ENCODE results near the gene UBE3D.
"Not testable (repeated sequence)": the region's sequence is repeated elsewhere in the genome, so short reads cannot be mapped to it uniquely, and the experiment has no call there.

DNA sequence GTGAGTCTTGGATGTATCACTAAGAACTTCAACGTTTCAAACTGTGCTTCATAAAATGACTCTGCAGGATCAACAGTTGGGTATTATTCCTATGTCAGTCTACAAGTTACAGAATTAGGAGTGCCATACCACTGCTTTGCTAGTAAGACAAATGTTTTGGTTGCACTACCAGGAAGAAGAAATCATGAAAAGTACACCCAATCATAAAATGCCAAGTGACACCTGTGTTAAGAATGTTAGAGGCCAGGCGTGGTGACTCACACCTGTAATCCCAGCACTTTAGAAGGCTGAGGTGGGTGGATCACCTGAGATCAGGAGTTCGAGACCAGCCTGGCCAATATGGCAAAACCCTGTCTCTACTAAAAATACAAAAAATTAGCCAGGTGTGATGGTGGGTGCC, 174.1 kb downstream of the UBE3D start:
- TF ChIP-seq, protein P1, sequence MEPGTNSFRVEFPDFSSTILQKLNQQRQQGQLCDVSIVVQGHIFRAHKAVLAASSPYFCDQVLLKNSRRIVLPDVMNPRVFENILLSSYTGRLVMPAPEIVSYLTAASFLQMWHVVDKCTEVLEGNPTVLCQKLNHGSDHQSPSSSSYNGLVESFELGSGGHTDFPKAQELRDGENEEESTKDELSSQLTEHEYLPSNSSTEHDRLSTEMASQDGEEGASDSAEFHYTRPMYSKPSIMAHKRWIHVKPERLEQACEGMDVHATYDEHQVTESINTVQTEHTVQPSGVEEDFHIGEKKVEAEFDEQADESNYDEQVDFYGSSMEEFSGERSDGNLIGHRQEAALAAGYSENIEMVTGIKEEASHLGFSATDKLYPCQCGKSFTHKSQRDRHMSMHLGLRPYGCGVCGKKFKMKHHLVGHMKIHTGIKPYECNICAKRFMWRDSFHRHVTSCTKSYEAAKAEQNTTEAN (CRISPR knock-in tag; IDR thresholded peaks at IDR 0.05): not testable (repeated sequence)
- TF ChIP-seq PRRX2 (CRISPR knock-in tag; IDR thresholded peaks at IDR 0.05); ZBTB21 (CRISPR knock-in tag; IDR thresholded peaks at IDR 0.05; ENCODE audit: borderline replicate concordance); FOXK1 (CRISPR knock-in tag; IDR thresholded peaks at IDR 0.05); ESRRA (CRISPR knock-in tag; IDR thresholded peaks at IDR 0.05; ENCODE audit: borderline replicate concordance): not testable (repeated sequence)
- TF ChIP-seq, protein P2, sequence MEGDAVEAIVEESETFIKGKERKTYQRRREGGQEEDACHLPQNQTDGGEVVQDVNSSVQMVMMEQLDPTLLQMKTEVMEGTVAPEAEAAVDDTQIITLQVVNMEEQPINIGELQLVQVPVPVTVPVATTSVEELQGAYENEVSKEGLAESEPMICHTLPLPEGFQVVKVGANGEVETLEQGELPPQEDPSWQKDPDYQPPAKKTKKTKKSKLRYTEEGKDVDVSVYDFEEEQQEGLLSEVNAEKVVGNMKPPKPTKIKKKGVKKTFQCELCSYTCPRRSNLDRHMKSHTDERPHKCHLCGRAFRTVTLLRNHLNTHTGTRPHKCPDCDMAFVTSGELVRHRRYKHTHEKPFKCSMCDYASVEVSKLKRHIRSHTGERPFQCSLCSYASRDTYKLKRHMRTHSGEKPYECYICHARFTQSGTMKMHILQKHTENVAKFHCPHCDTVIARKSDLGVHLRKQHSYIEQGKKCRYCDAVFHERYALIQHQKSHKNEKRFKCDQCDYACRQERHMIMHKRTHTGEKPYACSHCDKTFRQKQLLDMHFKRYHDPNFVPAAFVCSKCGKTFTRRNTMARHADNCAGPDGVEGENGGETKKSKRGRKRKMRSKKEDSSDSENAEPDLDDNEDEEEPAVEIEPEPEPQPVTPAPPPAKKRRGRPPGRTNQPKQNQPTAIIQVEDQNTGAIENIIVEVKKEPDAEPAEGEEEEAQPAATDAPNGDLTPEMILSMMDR (IDR thresholded peaks at IDR 0.05): not testable (repeated sequence)
- TF ChIP-seq, protein P3, sequence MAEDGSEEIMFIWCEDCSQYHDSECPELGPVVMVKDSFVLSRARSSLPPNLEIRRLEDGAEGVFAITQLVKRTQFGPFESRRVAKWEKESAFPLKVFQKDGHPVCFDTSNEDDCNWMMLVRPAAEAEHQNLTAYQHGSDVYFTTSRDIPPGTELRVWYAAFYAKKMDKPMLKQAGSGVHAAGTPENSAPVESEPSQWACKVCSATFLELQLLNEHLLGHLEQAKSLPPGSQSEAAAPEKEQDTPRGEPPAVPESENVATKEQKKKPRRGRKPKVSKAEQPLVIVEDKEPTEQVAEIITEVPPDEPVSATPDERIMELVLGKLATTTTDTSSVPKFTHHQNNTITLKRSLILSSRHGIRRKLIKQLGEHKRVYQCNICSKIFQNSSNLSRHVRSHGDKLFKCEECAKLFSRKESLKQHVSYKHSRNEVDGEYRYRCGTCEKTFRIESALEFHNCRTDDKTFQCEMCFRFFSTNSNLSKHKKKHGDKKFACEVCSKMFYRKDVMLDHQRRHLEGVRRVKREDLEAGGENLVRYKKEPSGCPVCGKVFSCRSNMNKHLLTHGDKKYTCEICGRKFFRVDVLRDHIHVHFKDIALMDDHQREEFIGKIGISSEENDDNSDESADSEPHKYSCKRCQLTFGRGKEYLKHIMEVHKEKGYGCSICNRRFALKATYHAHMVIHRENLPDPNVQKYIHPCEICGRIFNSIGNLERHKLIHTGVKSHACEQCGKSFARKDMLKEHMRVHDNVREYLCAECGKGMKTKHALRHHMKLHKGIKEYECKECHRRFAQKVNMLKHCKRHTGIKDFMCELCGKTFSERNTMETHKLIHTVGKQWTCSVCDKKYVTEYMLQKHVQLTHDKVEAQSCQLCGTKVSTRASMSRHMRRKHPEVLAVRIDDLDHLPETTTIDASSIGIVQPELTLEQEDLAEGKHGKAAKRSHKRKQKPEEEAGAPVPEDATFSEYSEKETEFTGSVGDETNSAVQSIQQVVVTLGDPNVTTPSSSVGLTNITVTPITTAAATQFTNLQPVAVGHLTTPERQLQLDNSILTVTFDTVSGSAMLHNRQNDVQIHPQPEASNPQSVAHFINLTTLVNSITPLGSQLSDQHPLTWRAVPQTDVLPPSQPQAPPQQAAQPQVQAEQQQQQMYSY (CRISPR knock-in tag; IDR thresholded peaks at IDR 0.05): not testable (repeated sequence)
